ENCODE measurements around the gene CNOT3. TPM values are rescaled to one million over a fixed set of nuclear protein-coding genes. Genes with fewer than 3 reads are reported as not detected.

CNOT3 gene
- total and polyA plus RNA-seq, 9 of the 15 experiments (the other 6 are each of a cell fraction or from before 2014, with no cell fraction given): 0.27 to 60.4 (median 9.9) TPM

DNA sequence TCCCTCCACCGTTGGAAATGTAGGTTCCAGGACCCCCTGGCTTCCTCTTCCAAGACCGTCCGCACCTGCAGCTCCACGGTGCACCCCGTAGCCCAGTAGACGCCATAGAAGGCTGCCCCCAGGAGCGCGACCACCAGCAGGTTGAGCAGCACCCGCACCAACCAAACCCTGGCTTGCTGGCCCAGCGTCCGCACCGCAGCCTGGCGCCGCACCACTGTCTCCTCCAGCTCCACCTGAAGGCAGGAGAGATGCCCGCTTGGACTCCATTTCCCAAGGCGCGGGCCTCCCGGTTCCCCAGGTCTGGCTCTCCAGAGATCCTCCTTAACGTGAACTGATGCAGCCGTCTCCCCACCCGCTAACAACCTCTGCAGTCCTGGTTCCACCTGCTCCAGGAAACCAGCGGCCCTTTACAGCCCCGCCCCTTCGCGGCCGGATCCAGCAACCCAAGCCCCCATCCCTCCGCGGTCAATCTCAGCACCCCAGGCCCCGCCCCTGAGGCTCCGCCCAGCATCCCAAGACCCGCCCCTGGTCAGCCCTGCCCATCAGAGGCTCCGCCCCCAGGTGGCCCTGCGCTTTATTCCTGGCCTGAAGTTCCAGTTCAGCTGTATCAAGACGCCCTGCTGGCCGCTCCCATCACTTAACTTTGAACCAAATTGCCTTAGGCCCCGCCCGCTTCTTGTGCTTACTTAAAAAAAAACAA, 27.0 kb downstream of the CNOT3 start:
- H3K4me1 ChIP-seq (replicated peaks in 1 of 2; ENCODE audit: control insufficient read depth in 2 of 2, insufficient read depth in 2 of 2, low read length in 2 of 2): peaks cover 14 to 58% of the 10 kb centered on the region in 2 experiments
- H3K27me3 ChIP-seq (ENCODE audit: control insufficient read depth in 2 of 2, insufficient read depth in 2 of 2, low read length in 2 of 2): no peaks in the 10 kb centered on the region
- no peak overlapping the region for H2AFZ ChIP-seq (ENCODE audit: low read depth, low read length)
- WGBS (ENCODE audit: insufficient coverage, low coverage, missing lambda C conversion rate): 30% methylated on average over 23 of the region's 37 CpGs
- intact Hi-C loops (cut with micrococcal nuclease) (no loop called here), in situ Hi-C loops (cut with MboI) (loop anchor here (5.0 kb wide), 1 partner anchor 63 kb away; no protein-coding TSS in a partner anchor)
- DNase-seq (ENCODE audit: extremely low read depth in 1 of 4, low spot score in 3 of 4) (peak; percentile 89 to 94 (median 91)), ATAC-seq (peak; percentile 79), FAIRE-seq (peak; percentile 95)
- 0 out of 2 replicates have a peak, but pooled peaks cover 10% of the 10 kb centered on the region for H4K20me1 ChIP-seq (replicated peaks; ENCODE audit: control insufficient read depth, insufficient read depth, low read length)
- CTCF ChIA-PET (ENCODE audit: low intra/inter-chr PET ratio): interaction anchor here (0.6 to 1.6 kb wide), 2 partner anchors 52 to 67 kb away, joined by 6 to 7 read pairs; no protein-coding TSS in a partner anchor
- no peaks in the 10 kb centered on the region for H3K9me1 ChIP-seq (ENCODE audit: control insufficient read depth, insufficient read depth, low read length)
- no peaks in the 10 kb centered on the region for H3K36me3 ChIP-seq (ENCODE audit: control insufficient read depth, insufficient read depth, low read length)
- H3K27ac ChIP-seq (ENCODE audit: extremely low read depth, low read depth, low read length): no peak overlapping the region
- H3K4me2 ChIP-seq (ENCODE audit: insufficient read depth, low read length): 0 out of 2 replicates have a peak overlapping the region, but pooled peaks have one; percentile 28
- no peaks in the 10 kb centered on the region for H3K9me3 ChIP-seq (replicated peaks; ENCODE audit: control insufficient read depth, insufficient read depth, low read depth, low read length)
- no TSS peak for BruUV-seq (replicated peaks)
- POLR2A ChIA-PET: interaction anchor here (0.7 to 1.1 kb wide), 5 partner anchors 11 to 37 kb away, joined by 3 to 5 read pairs (median 4); partner anchors contain the start of genes MBOAT7 and RPS9
- H3K4me3 ChIP-seq: no peak overlapping the region
- H3K9ac ChIP-seq (ENCODE audit: insufficient read depth in 1 of 2, low read depth in 2 of 2, low read length in 2 of 2): peak overlapping the region in 1 of 2 experiments; percentile 41; a peak in 2 of 4 replicates
- peaks cover 7% of the 10 kb centered on the region; the same call in 2 of the 3 replicates for H3K79me2 ChIP-seq (ENCODE audit: control insufficient read depth, insufficient read depth, low read length)
- TF ChIP-seq ZNF224 (CRISPR knock-in tag; IDR thresholded peaks at IDR 0.05) (no peak), HMG20A (CRISPR knock-in tag; conservative IDR thresholded peaks at IDR 0.05) (no peak), KDM1A (IDR thresholded peaks at IDR 0.05) (peak in 1 of 2 experiments; percentile 63; a peak in 2 of 4 replicates), ZNF77 (CRISPR knock-in tag; IDR thresholded peaks at IDR 0.05) (no peak), POLR2G (IDR thresholded peaks at IDR 0.05; ENCODE audit: low read depth, low read length) (peak; percentile 38; the same call in 1 of the 2 replicates), ZNF232 (CRISPR knock-in tag; IDR thresholded peaks at IDR 0.05) (no peak), FOXK1 (CRISPR knock-in tag; IDR thresholded peaks at IDR 0.05; ENCODE audit: borderline replicate concordance) (no peak), SMARCE1 (IDR thresholded peaks at IDR 0.05) (no peak), SIN3A (IDR thresholded peaks at IDR 0.05; ENCODE audit: borderline replicate concordance in 2 of 2, control insufficient read depth in 1 of 2, low read depth in 2 of 2, low read length in 2 of 2) (0 out of 4 replicates have a peak, but pooled peaks of 1 of the 2 experiments have one; percentile 31), ZNF384 (IDR thresholded peaks at IDR 0.05; ENCODE audit: low read depth, low read length) (peak; percentile 60; the same call in 1 of the 2 replicates)
- TF ChIP-seq, protein P1, sequence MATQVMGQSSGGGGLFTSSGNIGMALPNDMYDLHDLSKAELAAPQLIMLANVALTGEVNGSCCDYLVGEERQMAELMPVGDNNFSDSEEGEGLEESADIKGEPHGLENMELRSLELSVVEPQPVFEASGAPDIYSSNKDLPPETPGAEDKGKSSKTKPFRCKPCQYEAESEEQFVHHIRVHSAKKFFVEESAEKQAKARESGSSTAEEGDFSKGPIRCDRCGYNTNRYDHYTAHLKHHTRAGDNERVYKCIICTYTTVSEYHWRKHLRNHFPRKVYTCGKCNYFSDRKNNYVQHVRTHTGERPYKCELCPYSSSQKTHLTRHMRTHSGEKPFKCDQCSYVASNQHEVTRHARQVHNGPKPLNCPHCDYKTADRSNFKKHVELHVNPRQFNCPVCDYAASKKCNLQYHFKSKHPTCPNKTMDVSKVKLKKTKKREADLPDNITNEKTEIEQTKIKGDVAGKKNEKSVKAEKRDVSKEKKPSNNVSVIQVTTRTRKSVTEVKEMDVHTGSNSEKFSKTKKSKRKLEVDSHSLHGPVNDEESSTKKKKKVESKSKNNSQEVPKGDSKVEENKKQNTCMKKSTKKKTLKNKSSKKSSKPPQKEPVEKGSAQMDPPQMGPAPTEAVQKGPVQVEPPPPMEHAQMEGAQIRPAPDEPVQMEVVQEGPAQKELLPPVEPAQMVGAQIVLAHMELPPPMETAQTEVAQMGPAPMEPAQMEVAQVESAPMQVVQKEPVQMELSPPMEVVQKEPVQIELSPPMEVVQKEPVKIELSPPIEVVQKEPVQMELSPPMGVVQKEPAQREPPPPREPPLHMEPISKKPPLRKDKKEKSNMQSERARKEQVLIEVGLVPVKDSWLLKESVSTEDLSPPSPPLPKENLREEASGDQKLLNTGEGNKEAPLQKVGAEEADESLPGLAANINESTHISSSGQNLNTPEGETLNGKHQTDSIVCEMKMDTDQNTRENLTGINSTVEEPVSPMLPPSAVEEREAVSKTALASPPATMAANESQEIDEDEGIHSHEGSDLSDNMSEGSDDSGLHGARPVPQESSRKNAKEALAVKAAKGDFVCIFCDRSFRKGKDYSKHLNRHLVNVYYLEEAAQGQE (IDR thresholded peaks at IDR 0.05; ENCODE audit: borderline replicate concordance): peak; percentile 69
- TF ChIP-seq, protein P1 (CRISPR knock-in tag; IDR thresholded peaks at IDR 0.05; ENCODE audit: low read depth): no peak
- TF ChIP-seq, protein P2, sequence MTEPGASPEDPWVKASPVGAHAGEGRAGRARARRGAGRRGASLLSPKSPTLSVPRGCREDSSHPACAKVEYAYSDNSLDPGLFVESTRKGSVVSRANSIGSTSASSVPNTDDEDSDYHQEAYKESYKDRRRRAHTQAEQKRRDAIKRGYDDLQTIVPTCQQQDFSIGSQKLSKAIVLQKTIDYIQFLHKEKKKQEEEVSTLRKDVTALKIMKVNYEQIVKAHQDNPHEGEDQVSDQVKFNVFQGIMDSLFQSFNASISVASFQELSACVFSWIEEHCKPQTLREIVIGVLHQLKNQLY (CRISPR knock-in tag; conservative IDR thresholded peaks at IDR 0.05): no peak

All from K562 (cell line).